B cell (primary cell): Measurements from ENCODE around the gene GYPC.

Experiments
- CTCF ChIP-seq: fragments of 200-600 bp; IDR thresholded peaks from one replicate; pipeline ENCODE4 v1.8.0; 2022; ENCODE audit warnings: antibody characterized with exemption, mild to moderate bottlenecking
- EZH2 ChIP-seq: IDR thresholded peaks from 2 replicates; pipeline ENCODE4 v1.6.1; 2012; ENCODE audit warnings: borderline replicate concordance, low read depth, mild to moderate bottlenecking, moderate library complexity, low read length; ENCODE audit not compliant: insufficient read depth, poor library complexity, severe bottlenecking

GRCh38 chr2:126736133-126736874 is 80.3 kb downstream of the GYPC start:
- TF ChIP-seq CTCF (no peak), EZH2 (no peak)
